Body of pancreas (tissue), 4 donors: ENCODE measurements around the gene SORCS2.

Source experiments
- POLR2A ChIP-seq, 3 donors: fragments of 450-650 bp; IDR thresholded peaks; one replicate each; pipeline ENCODE4 v1.6.1; 2016; ENCODE audit warnings: antibody characterized with exemption in 3 of 3, mild to moderate bottlenecking in 2 of 3
- TF ChIP-seq, protein P1 (sequence below), 7 experiments: fragments of 450-650 bp in 4 of 7; fragments of 200-600 bp in 3 of 7; sonication (generic) in 3 of 7; IDR thresholded peaks; one replicate each; pipeline ENCODE4 v1.5.1; 2016 to 2019; ENCODE audit warnings: antibody characterized with exemption in 7 of 7

DNA sequence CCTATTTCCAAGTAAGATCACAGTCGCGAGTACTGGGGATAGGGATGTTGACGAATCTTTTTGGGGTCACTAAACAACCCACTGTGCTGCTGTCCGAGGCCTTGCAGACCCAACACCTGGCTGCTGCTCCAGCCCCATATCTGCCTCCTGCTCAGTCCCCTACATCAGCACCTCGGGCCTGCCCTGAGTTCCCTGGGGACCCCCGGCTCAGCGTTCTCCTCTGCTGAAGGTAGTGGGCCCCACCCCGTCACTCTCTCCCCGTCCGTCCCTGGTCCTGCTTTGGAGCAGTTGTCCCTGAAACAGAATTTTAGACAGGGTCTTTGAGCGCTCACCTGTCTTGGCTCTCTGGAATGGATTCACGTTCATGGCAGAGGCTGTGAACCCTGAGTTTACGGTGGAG is 444.8 kb downstream of the SORCS2 start:
- TF ChIP-seq, protein P1, sequence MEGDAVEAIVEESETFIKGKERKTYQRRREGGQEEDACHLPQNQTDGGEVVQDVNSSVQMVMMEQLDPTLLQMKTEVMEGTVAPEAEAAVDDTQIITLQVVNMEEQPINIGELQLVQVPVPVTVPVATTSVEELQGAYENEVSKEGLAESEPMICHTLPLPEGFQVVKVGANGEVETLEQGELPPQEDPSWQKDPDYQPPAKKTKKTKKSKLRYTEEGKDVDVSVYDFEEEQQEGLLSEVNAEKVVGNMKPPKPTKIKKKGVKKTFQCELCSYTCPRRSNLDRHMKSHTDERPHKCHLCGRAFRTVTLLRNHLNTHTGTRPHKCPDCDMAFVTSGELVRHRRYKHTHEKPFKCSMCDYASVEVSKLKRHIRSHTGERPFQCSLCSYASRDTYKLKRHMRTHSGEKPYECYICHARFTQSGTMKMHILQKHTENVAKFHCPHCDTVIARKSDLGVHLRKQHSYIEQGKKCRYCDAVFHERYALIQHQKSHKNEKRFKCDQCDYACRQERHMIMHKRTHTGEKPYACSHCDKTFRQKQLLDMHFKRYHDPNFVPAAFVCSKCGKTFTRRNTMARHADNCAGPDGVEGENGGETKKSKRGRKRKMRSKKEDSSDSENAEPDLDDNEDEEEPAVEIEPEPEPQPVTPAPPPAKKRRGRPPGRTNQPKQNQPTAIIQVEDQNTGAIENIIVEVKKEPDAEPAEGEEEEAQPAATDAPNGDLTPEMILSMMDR (IDR thresholded peaks at IDR 0.05): no peak
- TF ChIP-seq POLR2A (IDR thresholded peaks at IDR 0.05): no peak
